ENCODE data around the gene KIF6. TPM values are rescaled to one million over a fixed set of nuclear protein-coding genes. Genes with fewer than 3 reads are reported as not detected.

The KIF6 gene
- total RNA-seq, 4 donors from 2014 or later = under 0.01 to 0.34 (median 0.19) TPM; not detected in 1

GRCh38 chr6:39335780-39336545, 389.2 kb downstream of the KIF6 start:
- no peak for TF ChIP-seq CTCF (IDR thresholded peaks at IDR 0.05; ENCODE audit: low read depth)

- no peak for TF ChIP-seq CTCF (IDR thresholded peaks at IDR 0.05; ENCODE audit: low read depth)
Measured at GRCh38 chr6:39333644-39334438, 391.4 kb downstream of the KIF6 start.

GRCh38 chr6:39330476-39330875, 394.7 kb downstream of the KIF6 start:
- no peak for TF ChIP-seq CTCF (IDR thresholded peaks at IDR 0.05; ENCODE audit: low read depth)

- no peak for TF ChIP-seq CTCF (IDR thresholded peaks at IDR 0.05; ENCODE audit: low read depth)
Measured at GRCh38 chr6:39330057-39330456, 395.2 kb downstream of the KIF6 start.

GRCh38 chr6:39328066-39328465, 397.1 kb downstream of the KIF6 start:
- TF ChIP-seq CTCF (IDR thresholded peaks at IDR 0.05; ENCODE audit: low read depth) = no peak

- TF ChIP-seq CTCF (IDR thresholded peaks at IDR 0.05; ENCODE audit: low read depth) = no peak
Measured at GRCh38 chr6:39327507-39327906, 397.7 kb downstream of the KIF6 start.

GRCh38 chr6:39322306-39322850, 402.8 kb downstream of the KIF6 start, which contains the start of gene KCNK16:
Gene KCNK16 (minus strand): TSS chr6:39322702. CDS start chr6:39322540, 162 bp downstream.
- TF ChIP-seq CTCF (IDR thresholded peaks at IDR 0.05; ENCODE audit: low read depth) = no peak
